Stimulated activated CD4-positive, alpha-beta T cell treated with anti-CD3 and anti-CD28 coated beads, TNF-alpha, amount 100 ng/mL, for 1 hour (primary cell): Measurements from ENCODE around the gene ABI3BP.
"Not testable (repeated sequence)": the region's sequence is repeated elsewhere in the genome, so short reads cannot be mapped to it uniquely, and the experiment has no call there.

Source experiments
- DNase-seq, 3 donors: peaks; one replicate each; pipeline ENCODE4 v3.0.0-alpha.2; 2020; ENCODE audit warnings: low read depth in 3 of 3, low spot score in 1 of 3

The ABI3BP gene

GRCh38 chr3:100981164-100981911 is 11.9 kb downstream of the ABI3BP start:
- no peak for DNase-seq

DNA sequence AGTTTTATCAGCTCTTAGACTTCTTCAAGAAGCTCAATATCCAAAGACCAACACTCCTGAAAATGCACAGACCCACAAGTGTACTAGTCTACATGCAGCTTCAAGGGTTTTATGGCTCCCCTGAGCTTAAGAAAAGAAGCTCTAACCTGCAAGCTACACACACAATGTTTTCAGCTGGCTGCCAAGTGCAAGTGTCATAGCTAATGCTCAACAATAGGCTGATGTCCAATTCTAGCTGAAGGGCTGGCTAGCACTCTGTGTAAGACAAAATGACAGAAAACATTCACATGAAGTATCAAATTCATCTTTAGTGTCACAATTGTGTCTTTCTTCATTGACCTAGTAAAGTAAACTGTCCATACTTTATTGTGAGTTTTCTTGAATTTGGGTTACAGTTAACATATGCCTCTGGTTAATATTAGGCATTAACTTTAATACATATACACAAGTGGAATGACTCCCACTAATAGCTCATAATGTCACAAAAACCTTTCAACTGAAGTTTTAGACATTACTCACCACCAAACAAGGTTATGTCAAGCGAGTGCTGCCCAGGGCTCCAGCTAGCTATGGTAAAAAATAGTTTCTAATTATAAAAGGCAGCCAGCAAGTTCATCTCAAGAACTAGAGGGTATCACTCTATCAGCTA is 15.1 kb downstream of the ABI3BP start:
- no peak for DNase-seq

DNA sequence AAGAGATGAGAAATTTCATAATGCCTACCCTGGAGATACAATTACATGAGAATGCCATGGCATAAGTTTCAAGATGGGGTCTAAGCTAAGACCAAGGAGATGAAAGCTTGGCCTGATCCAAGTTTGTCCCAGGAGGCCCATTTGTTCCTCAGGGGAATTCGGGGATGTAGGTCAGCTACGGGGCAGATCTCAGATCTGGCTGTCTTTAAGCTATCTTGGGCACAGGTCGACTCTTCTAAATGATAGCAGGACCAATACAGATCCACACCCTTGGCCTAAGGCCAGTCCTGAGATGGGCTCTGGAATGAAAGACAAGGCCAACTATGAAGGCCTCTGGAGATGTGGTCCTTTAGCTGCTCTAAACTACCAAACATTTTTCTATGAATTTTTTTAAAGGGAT is 16.6 kb downstream of the ABI3BP start:
- DNase-seq, result no peak

- DNase-seq, result no peak
Observed at GRCh38 chr3:100975714-100976113, 17.5 kb downstream of the ABI3BP start.

- DNase-seq, result no peak
Observed at GRCh38 chr3:100973594-100973993, 19.6 kb downstream of the ABI3BP start.

GRCh38 chr3:100972867-100973266 is 20.4 kb downstream of the ABI3BP start:
- DNase-seq, result no peak

GRCh38 chr3:100972301-100972844 is 20.8 kb downstream of the ABI3BP start:
- DNase-seq, result no peak

DNA sequence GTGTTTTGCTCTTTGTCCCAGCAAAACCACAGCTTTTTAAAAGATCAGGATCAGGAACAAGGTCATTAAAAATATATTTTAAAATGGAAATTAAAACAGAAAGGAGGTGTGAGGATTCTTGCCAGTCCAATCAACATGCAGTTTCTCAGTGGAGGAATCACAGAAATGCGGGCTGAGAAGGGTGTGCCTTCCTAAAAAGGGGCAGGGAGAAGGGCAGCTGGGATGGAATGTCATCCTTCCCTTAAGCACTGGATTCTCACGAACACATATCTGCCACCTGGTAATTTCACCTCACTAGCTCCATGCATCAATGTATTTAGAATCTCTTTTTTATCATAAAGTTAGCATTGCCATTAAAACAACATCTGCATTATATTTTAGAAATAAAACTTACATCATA is 21.4 kb downstream of the ABI3BP start:
- DNase-seq, result no peak

DNA sequence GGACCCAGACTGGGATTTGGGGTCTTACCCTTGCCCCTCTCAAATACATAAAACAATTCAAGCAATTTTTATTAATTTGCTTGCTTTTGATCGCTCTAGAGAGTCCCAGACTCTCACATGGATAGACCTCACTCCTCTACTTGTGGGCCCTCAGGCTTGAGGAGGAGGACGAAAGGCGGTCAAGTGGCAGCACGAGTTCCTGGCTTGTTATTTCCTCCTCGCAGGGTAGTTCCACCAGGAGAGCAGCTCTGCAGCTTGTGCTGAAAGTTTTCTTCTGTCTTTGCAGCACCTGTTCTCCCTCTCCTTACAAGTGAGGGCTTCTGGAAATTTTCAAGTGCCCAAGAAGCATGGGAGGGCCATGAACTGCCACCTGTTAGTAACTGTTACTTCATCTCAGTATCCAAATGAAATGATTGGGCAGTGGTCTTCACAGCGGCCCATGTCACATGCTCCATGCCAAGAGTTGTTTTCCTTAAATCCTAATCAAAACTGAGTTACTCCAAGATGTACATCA is 22.7 kb downstream of the ABI3BP start:
- DNase-seq, result no peak

- no peak for DNase-seq
Observed at GRCh38 chr3:100968932-100969906, 24.0 kb downstream of the ABI3BP start.

GRCh38 chr3:100966807-100967206 is 26.4 kb downstream of the ABI3BP start:
- no peak for DNase-seq

- no peak for DNase-seq
Observed at GRCh38 chr3:100966049-100966491, 27.2 kb downstream of the ABI3BP start.

- no peak for DNase-seq
Observed at GRCh38 chr3:100963041-100963440, 30.2 kb downstream of the ABI3BP start.

DNA sequence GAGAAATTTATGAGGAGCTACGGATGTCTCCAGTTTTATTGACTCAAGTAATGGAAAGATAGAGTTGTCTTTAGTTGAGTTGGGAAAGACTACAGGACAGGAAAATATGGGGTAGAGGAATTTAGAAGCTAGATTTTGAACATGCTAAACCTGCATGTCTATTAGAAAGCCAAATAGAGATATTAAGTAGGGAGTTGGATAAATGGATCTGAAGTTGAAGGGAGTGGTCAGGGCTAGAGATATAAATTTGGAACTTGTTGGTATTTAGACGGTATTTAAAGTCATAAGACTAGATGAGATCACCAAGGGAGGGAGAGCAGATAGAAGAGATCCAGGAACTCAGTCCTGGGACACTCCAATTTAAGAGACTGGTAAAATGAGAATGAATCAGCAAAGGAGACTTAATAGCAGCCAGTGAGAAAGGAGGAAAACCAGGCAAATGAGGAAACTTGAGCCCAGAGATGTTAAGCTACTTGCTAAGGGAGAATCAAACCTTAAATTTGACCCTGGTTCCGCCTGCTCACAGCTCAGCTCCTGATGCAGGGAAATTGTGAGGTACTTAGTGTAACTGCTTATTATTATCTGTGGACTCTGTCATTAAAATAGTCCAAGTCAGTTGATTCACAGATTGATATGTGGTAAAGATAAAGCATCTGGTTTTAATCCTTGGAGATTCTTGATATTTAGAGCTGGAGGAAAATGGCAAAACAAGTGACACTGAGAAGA is 35.8 kb downstream of the ABI3BP start:
- no peak for DNase-seq

DNA sequence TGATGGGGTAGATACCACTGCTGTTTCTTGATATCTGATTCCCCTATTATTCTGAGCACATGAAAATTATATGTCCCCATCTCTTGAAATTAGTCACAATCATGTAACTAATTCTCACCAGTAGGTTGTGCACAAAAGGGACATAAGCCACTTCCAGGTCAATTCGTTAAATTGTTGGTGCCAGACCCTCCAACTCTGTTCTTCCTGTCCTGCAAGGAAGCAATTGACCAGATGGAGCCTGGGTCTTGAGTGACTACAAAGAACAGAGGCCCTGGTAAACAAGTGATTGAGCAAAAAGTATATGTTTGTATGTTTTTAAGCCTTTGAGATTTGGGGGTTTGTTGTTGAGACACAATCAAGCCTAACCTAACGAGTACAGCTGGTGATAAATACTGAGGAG is 36.9 kb downstream of the ABI3BP start:
- no peak for DNase-seq

- DNase-seq, result no peak
Observed at GRCh38 chr3:100954990-100955389, 38.2 kb downstream of the ABI3BP start.

DNA sequence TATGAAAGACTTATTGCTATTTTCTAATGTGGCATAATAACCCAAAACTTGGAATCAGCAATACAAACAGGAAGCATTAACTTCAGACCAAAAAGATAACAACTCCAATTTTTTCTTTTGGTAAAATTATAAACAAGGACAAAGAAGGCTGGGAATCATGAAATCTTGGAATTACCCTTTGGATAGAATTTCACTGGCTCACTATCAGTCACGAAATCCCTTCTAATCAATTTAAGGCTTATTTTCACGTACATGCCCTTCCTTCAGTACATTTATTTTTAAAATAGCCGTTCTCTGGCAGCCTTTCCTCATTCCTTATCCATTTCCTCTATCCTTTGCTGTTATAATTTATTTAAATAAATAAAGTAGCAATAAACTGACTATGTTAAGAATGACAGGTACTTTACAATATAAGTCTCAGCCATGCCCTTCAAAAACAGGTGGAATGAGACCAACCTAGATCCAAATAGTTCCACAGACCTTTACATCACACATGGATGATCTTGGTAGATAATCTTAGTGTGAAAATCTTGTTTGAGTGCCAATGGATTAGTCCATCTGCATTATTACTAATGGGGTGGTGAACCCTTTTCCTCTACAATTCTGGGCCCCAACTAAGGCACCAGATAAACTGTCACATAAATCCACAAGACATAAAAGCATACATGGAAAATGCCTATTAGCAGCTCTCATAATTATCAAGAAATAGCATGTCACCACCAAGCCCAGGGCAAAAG is 38.9 kb downstream of the ABI3BP start:
- no peak for DNase-seq

- DNase-seq, result no peak
Observed at GRCh38 chr3:100953103-100953502, 40.1 kb downstream of the ABI3BP start.

- no peak for DNase-seq
Observed at GRCh38 chr3:100947119-100947518, 46.1 kb downstream of the ABI3BP start.

DNA sequence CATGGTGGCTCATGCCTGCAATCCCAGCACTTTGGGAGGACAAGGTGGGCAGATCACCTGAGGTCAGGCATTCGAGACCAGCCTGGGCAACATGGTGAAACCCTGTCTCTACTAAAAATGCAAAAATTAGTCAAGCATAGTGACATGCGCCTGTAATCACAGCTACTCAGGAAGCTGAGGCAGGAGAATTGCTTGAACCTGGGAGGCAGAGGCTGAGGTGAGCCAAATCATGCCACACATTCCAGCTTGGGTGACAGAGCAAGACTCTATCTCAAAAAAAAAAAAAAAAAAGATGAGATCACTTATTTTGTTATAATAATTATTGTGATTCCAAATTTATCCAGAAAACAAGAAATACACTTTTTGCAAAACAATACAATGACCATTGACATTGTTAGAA is 47.1 kb downstream of the ABI3BP start:
- not testable (repeated sequence) for DNase-seq
